DND-41 (cell line): ENCODE data around the gene TCF20.

Experiments used
- EZH2 ChIP-seq: IDR thresholded peaks from 3 replicates; pipeline ENCODE4 v1.6.1; 2012; ENCODE audit warnings: borderline replicate concordance, low read depth, mild to moderate bottlenecking, moderate library complexity, low read length, inconsistent platforms; ENCODE audit not compliant: severe bottlenecking
- TF ChIP-seq, protein P1 (sequence below): IDR thresholded peaks from 2 replicates; pipeline ENCODE4 v1.5.1; 2012; ENCODE audit warnings: borderline replicate concordance, low read length, moderate library complexity, mild to moderate bottlenecking; ENCODE audit not compliant: poor library complexity, severe bottlenecking; ENCODE audit errors: extremely low read depth

DNA sequence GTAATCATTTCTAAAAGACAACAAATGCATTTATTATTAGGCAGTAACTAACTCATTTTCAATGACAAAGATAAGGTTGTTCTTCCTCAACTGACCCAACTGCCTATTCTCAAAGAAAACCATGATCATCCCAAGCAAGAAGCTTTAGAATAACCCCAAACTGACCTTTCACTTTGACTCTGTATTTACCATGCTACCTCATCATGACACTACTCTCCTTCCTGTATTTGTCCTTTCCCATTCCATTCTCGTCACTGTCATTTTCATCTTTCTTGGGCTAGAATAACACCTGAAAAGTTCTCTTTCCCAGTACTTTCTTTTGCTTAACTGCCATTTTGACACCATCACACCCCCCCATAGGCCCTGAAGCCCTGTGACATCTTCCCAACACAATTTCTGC is 48.3 kb downstream of the TCF20 start:
- TF ChIP-seq, protein P1, sequence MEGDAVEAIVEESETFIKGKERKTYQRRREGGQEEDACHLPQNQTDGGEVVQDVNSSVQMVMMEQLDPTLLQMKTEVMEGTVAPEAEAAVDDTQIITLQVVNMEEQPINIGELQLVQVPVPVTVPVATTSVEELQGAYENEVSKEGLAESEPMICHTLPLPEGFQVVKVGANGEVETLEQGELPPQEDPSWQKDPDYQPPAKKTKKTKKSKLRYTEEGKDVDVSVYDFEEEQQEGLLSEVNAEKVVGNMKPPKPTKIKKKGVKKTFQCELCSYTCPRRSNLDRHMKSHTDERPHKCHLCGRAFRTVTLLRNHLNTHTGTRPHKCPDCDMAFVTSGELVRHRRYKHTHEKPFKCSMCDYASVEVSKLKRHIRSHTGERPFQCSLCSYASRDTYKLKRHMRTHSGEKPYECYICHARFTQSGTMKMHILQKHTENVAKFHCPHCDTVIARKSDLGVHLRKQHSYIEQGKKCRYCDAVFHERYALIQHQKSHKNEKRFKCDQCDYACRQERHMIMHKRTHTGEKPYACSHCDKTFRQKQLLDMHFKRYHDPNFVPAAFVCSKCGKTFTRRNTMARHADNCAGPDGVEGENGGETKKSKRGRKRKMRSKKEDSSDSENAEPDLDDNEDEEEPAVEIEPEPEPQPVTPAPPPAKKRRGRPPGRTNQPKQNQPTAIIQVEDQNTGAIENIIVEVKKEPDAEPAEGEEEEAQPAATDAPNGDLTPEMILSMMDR = no peak
- no peak for TF ChIP-seq EZH2
